ENCODE measurements around the gene BAZ1A. TPM values are rescaled to one million over a fixed set of nuclear protein-coding genes. Genes with fewer than 3 reads are reported as not detected.

The BAZ1A gene
- total RNA-seq, 1 experiment from 2014 or later = 24.2 TPM

DNA sequence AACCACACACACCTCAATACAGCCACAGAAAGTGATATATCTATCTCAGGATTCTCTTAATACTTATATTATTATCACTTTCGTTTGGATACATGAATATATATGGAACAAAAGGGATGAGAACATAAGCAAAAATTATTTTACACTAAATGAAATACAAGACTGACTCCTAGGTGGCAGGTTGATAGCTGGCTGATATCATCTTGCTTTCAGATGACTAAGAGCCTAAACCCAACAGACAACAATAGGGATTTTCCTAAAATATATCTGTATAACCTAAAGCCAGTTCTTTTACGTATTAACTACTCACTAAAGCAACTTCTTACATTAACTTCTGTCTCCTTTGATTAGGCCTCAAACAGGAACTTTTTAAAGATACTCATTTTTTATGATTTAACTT is 65.1 kb downstream of the BAZ1A start:
- ATAC-seq (no peak), DNase-seq (ENCODE audit: low read depth, low spot score) (no peak)
- intact Hi-C loops (cut with micrococcal nuclease) = no loop called here
- no peaks in the 10 kb centered on the region for H3K4me1 ChIP-seq (ENCODE audit: control insufficient read depth in 1 of 2, insufficient read depth in 2 of 2, low read length in 2 of 2)
- peaks cover 0 to 22% of the 10 kb centered on the region in 2 experiments; a peak in 2 of 4 replicates for H3K36me3 ChIP-seq (ENCODE audit: control insufficient read depth in 1 of 2, insufficient read depth in 2 of 2, low read length in 2 of 2)
- H3K4me2 ChIP-seq (ENCODE audit: low read length) = no peak overlapping the region
- H3K4me3 ChIP-seq (replicated peaks in 1 of 2; ENCODE audit: low read depth in 1 of 2, low read length in 2 of 2) = no peak overlapping the region
- no peaks in the 10 kb centered on the region for H3K9me2 ChIP-seq (ENCODE audit: insufficient read depth)
- no peak overlapping the region for H3K27ac ChIP-seq (ENCODE audit: low read depth, low read length)
- H3K9me3 ChIP-seq (ENCODE audit: control insufficient read depth in 1 of 2, insufficient read depth in 1 of 2, low read depth in 1 of 2, low read length in 2 of 2) = no peaks in the 10 kb centered on the region
- no peak overlapping the region for H3K9ac ChIP-seq (ENCODE audit: low read length)
- H2AFZ ChIP-seq (ENCODE audit: low read depth, low read length, poor library complexity, severe bottlenecking) = no peak overlapping the region
- no peaks in the 10 kb centered on the region for H4K20me1 ChIP-seq (ENCODE audit: insufficient read depth)
- ChIA-PET POLR2A (no interaction called here), CTCF (no interaction called here), RAD21 (ENCODE audit: low non-redundant PET in 1 of 2, low total read pairs in 2 of 2, uncharacterized antibody in 2 of 2, unreplicated experiment in 2 of 2) (no interaction called here)
- no peak for TF ChIP-seq EZH2 (IDR thresholded peaks at IDR 0.05)
- TF ChIP-seq ZFX (IDR thresholded peaks at IDR 0.05) = no peak
- no peak for TF ChIP-seq TCF7L2 (IDR thresholded peaks at IDR 0.05; ENCODE audit: borderline replicate concordance, extremely low read depth, insufficient read depth, insufficient read length)
- peaks cover 14% of the 10 kb centered on the region; the same call in 1 of the 2 replicates for H3K79me2 ChIP-seq (ENCODE audit: insufficient read depth, low read length)
- BruUV-seq (replicated peaks) = TSS peak; percentile 8
- H3K27me3 ChIP-seq (ENCODE audit: insufficient read depth, low read length) = no peaks in the 10 kb centered on the region

DNA sequence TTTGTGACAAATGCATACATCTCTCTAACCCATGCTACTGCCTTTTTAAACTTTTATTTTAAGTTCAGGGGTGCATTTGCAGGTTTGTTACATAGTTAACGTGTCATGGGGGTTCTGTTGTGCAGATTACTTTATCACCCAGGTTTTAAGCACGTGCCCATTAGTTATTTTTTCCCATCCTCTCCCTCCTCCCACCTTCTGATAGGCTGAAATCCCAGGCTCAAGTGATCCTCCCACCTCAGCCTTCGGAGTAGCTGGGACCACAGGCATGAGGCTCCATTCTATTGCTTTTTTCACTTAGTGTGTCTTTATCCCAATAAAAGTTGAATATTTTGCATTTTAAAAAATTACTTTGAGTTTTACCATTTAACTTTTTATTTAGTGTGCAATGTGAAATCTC is 68.9 kb downstream of the BAZ1A start:
- Histone ChIP-seq H3K4me2 (ENCODE audit: low read length) (no peak overlapping the region), H3K36me3 (ENCODE audit: control insufficient read depth in 1 of 2, insufficient read depth in 2 of 2, low read length in 2 of 2) (peaks cover 10 to 36% of the 10 kb centered on the region in 2 experiments; a peak in 3 of 4 replicates), H2AFZ (ENCODE audit: low read depth, low read length, poor library complexity, severe bottlenecking) (no peak overlapping the region), H3K4me1 (ENCODE audit: control insufficient read depth in 1 of 2, insufficient read depth in 2 of 2, low read length in 2 of 2) (no peaks in the 10 kb centered on the region), H4K20me1 (ENCODE audit: insufficient read depth) (no peaks in the 10 kb centered on the region), H3K9ac (ENCODE audit: low read length) (no peak overlapping the region), H3K4me3 (replicated peaks in 1 of 2; ENCODE audit: low read depth in 1 of 2, low read length in 2 of 2) (no peak overlapping the region), H3K9me3 (ENCODE audit: control insufficient read depth in 1 of 2, insufficient read depth in 1 of 2, low read depth in 1 of 2, low read length in 2 of 2) (no peaks in the 10 kb centered on the region), H3K9me2 (ENCODE audit: insufficient read depth) (no peaks in the 10 kb centered on the region), H3K27me3 (ENCODE audit: insufficient read depth, low read length) (no peaks in the 10 kb centered on the region), H3K27ac (ENCODE audit: low read depth, low read length) (no peak overlapping the region), H3K79me2 (ENCODE audit: insufficient read depth, low read length) (peaks cover 4% of the 10 kb centered on the region; the same call in 1 of the 2 replicates)
- DNase-seq (ENCODE audit: low read depth, low spot score) (no peak), ATAC-seq (no peak)
- RAD21 ChIA-PET (ENCODE audit: low non-redundant PET in 1 of 2, low total read pairs in 2 of 2, uncharacterized antibody in 2 of 2, unreplicated experiment in 2 of 2) = no interaction called here
- POLR2A ChIA-PET = no interaction called here
- no TSS peak for BruUV-seq (replicated peaks)
- TF ChIP-seq MAX (IDR thresholded peaks at IDR 0.05) (no peak), RAD21 (IDR thresholded peaks at IDR 0.05; ENCODE audit: low read depth) (no peak)
- CTCF ChIA-PET = no interaction called here
- intact Hi-C loops (cut with micrococcal nuclease) = no loop called here

All from HCT116 (cell line).